GM12878 (cell line): Measurements from ENCODE around the gene DNAJB14. TPM values are rescaled to one million over a fixed set of nuclear protein-coding genes. Genes with fewer than 3 reads are reported as not detected.

Source experiments
- BHLHE40 ChIP-seq, 2 experiments: fragments of 450-650 bp in 1 of 2; IDR thresholded peaks; 2 replicates each; pipeline ENCODE4 v1.6.1; 2011 to 2017; ENCODE audit warnings: low read depth in 2 of 2, borderline replicate concordance in 1 of 2, improper control_type of control experiment in 1 of 2, low read length in 1 of 2, mild to moderate bottlenecking in 1 of 2
- BRCA1 ChIP-seq: IDR thresholded peaks from 2 replicates; pipeline ENCODE4 v1.6.1; 2011; ENCODE audit warnings: low read depth, low read length, improper control_type of control experiment
- CHD1 ChIP-seq: IDR thresholded peaks from 2 replicates; pipeline ENCODE4 v1.6.1; 2012; ENCODE audit warnings: low read depth, low read length, improper control_type of control experiment
- CHD2 ChIP-seq: IDR thresholded peaks from 2 replicates; pipeline ENCODE4 v1.6.1; 2011; ENCODE audit warnings: low read depth, low read length, improper control_type of control experiment, borderline replicate concordance
- FOXK2 ChIP-seq: fragments of 450-650 bp; IDR thresholded peaks from 2 replicates; pipeline ENCODE4 v1.6.1; 2017; ENCODE audit warnings: mild to moderate bottlenecking, moderate library complexity
- MXI1 ChIP-seq: fragments of 150-350 bp; IDR thresholded peaks from 2 replicates; pipeline ENCODE4 v1.6.1; 2011; ENCODE audit warnings: low read depth, mild to moderate bottlenecking, inconsistent platforms, low read length, improper control_type of control experiment
- MYC ChIP-seq: IDR thresholded peaks from 2 replicates; pipeline ENCODE4 v1.6.1; 2011; ENCODE audit warnings: mild to moderate bottlenecking, low read length, moderate library complexity, inconsistent platforms; ENCODE audit not compliant: insufficient read depth, insufficient replicate concordance, insufficient read length, severe bottlenecking
- POLR2A ChIP-seq: IDR thresholded peaks from 2 replicates; pipeline ENCODE4 v1.6.1; 2011; ENCODE audit warnings: low read depth, mild to moderate bottlenecking, low read length
- RUNX3 ChIP-seq: IDR thresholded peaks from 2 replicates; pipeline ENCODE4 v1.6.1; 2012; ENCODE audit warnings: low read length, inconsistent platforms
- SMAD5 ChIP-seq: IDR thresholded peaks from 2 replicates; pipeline ENCODE4 v1.6.1; 2016; ENCODE audit warnings: antibody characterized with exemption, low read depth
- SMC3 ChIP-seq: IDR thresholded peaks from 2 replicates; pipeline ENCODE4 v1.6.1; 2011; ENCODE audit warnings: low read length, improper control_type of control experiment, borderline replicate concordance
- SREBF1 ChIP-seq: IDR thresholded peaks from 2 replicates; pipeline ENCODE4 v1.6.1; 2012; ENCODE audit warnings: mild to moderate bottlenecking, low read length
- TARDBP ChIP-seq: IDR thresholded peaks from 2 replicates; pipeline ENCODE4 v1.6.1; 2016; ENCODE audit warnings: borderline replicate concordance
- ZNF207 ChIP-seq: fragments of 450-650 bp; IDR thresholded peaks from 2 replicates; pipeline ENCODE4 v1.6.1; 2014; ENCODE audit warnings: antibody characterized with exemption, mild to moderate bottlenecking, borderline replicate concordance
- ZNF24 ChIP-seq: fragments of 450-650 bp; IDR thresholded peaks from 2 replicates; pipeline ENCODE4 v1.6.1; 2017; ENCODE audit warnings: antibody characterized with exemption, mild to moderate bottlenecking
- ZNF384 ChIP-seq: IDR thresholded peaks from 2 replicates; pipeline ENCODE4 v1.6.1; 2012; ENCODE audit warnings: low read depth, mild to moderate bottlenecking, low read length, improper control_type of control experiment, borderline replicate concordance
- ZZZ3 ChIP-seq: IDR thresholded peaks from 2 replicates; pipeline ENCODE4 v1.6.1; 2011; ENCODE audit warnings: low read depth; ENCODE audit not compliant: control insufficient read depth, insufficient read length
- polyA plus RNA-seq, 11 experiments: library from polyadenylated mRNA; depleted of rRNA in 4 of 11; unstranded in 6 of 11; stranded (reverse) in 5 of 11; fragments of >200 nt; fragmentation: Nextera tagmentation in 4 of 11; fragmentation: Illumina TruSeq in 1 of 11; extraction: Ambion mirVana in 4 of 11; extraction: Trizol in 1 of 11; gene quantifications; 1 replicate in 1 of 11; 2 replicates in 10 of 11; pipeline versions ENCODE4 v1.2.1 to v1.2.3, GENCODE V29; 2011 to 2016; ENCODE audit warnings: inconsistent platforms in 2 of 11, missing spikeins in 2 of 11, low read depth in 1 of 11
- total RNA-seq, 4 experiments: library from RNA; depleted of rRNA in 3 of 4; stranded (reverse); fragments of >200 nt in 3 of 4; fragmentation: Illumina TruSeq in 1 of 4; extraction: Trizol in 1 of 4; gene quantifications; 2 replicates each; pipeline versions ENCODE4 v1.2.1 to v1.2.3, GENCODE V29; 2013 to 2021
- TF ChIP-seq, protein P1 (sequence below): IDR thresholded peaks from 2 replicates; pipeline ENCODE4 v1.6.1; 2012; ENCODE audit warnings: low read depth, low read length, improper control_type of control experiment
- TF ChIP-seq, protein P2 (sequence below): fragments of 450-650 bp; formaldehyde crosslinking; IDR thresholded peaks from 2 replicates; pipeline ENCODE4 v1.4.0; 2020; ENCODE audit warnings: mild to moderate bottlenecking, moderate library complexity
- TF ChIP-seq, protein P3 (sequence below): fragments of 450-650 bp; IDR thresholded peaks from 2 replicates; pipeline ENCODE4 v1.6.1; 2017; ENCODE audit warnings: borderline replicate concordance
- TF ChIP-seq, protein P4 (sequence below): IDR thresholded peaks from 2 replicates; pipeline ENCODE4 v1.6.1; 2011; ENCODE audit warnings: low read depth, low read length, improper control_type of control experiment, borderline replicate concordance
- TF ChIP-seq, protein P5 (sequence below): fragments of 150-350 bp; IDR thresholded peaks from 2 replicates; pipeline ENCODE4 v1.6.1; 2014; ENCODE audit warnings: mild to moderate bottlenecking, low read depth, low read length

The DNAJB14 gene
- total and polyA plus RNA-seq, 10 of the 15 experiments (the other 5 are each of a cell fraction or from before 2014, with no cell fraction given): 9.5 to 49.2 (median 27.8) TPM

DNA sequence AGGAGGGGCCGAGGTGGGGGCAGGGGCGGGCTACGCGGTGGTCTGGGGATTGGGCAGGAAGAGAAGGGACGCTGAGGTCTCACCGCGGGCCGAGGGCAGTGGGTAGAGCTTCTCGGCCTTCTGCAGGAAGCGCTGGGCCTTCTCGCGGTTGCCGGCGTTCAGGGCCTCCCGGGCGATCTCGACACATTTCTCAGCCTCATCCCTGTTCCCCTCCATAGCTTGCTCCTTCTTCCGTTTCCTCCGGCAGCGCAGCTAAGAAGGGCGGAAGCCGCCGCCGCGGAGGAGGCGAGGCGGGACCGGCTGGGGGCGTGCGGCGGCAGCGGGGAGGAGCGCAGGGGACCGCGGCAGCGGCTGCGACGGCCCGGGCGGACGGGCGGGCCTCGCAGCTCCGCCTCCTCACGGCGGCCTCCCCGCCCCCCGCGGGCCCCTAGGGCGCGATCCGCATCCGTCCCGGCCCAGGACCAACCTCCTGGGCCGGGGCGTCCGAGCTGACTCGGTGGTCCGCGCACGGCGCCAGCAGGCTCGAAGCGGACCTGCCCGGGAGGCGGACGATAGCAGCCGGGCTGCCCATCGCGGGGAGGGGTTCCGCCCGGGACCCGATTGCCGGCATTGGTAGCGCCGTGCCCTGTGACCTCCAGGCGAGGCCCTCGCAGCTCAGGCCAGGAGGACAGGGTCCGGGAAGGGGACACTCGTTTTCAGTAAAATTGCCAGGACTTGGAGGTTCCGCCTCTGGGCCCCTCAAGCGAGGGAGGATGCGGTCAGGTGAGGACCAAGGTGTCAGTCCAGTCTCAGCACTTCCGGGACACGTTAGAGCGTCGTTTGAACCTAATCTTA lies at the start of gene DNAJB14 (continued):
- peak; percentile 61; the same call in 1 of the 2 replicates for TF ChIP-seq SMAD5
- peak; percentile 46; the same call in 1 of the 2 replicates for TF ChIP-seq ZNF207
- TF ChIP-seq FOXK2: no peak
- TF ChIP-seq ZNF24: no peak
- TF ChIP-seq SREBF1: no peak
- no peak for TF ChIP-seq MYC
- TF ChIP-seq BHLHE40 (IDR thresholded peaks at IDR 0.05; ENCODE audit: borderline replicate concordance in 1 of 2, low read depth in 2 of 2, low read length in 1 of 2): peak; percentile 42 to 91; a peak in 3 of 4 replicates
- TF ChIP-seq, protein P1, sequence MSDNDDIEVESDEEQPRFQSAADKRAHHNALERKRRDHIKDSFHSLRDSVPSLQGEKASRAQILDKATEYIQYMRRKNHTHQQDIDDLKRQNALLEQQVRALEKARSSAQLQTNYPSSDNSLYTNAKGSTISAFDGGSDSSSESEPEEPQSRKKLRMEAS: no peak
- peak; percentile 75 for TF ChIP-seq MXI1
- no peak for TF ChIP-seq ZZZ3
- TF ChIP-seq BRCA1: no peak
- TF ChIP-seq, protein P2, sequence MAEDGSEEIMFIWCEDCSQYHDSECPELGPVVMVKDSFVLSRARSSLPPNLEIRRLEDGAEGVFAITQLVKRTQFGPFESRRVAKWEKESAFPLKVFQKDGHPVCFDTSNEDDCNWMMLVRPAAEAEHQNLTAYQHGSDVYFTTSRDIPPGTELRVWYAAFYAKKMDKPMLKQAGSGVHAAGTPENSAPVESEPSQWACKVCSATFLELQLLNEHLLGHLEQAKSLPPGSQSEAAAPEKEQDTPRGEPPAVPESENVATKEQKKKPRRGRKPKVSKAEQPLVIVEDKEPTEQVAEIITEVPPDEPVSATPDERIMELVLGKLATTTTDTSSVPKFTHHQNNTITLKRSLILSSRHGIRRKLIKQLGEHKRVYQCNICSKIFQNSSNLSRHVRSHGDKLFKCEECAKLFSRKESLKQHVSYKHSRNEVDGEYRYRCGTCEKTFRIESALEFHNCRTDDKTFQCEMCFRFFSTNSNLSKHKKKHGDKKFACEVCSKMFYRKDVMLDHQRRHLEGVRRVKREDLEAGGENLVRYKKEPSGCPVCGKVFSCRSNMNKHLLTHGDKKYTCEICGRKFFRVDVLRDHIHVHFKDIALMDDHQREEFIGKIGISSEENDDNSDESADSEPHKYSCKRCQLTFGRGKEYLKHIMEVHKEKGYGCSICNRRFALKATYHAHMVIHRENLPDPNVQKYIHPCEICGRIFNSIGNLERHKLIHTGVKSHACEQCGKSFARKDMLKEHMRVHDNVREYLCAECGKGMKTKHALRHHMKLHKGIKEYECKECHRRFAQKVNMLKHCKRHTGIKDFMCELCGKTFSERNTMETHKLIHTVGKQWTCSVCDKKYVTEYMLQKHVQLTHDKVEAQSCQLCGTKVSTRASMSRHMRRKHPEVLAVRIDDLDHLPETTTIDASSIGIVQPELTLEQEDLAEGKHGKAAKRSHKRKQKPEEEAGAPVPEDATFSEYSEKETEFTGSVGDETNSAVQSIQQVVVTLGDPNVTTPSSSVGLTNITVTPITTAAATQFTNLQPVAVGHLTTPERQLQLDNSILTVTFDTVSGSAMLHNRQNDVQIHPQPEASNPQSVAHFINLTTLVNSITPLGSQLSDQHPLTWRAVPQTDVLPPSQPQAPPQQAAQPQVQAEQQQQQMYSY: 0 out of 2 replicates have a peak, but pooled peaks have one; percentile 52
- TF ChIP-seq CHD1: no peak
- peak; percentile 47; the same call in 1 of the 2 replicates for TF ChIP-seq TARDBP
- TF ChIP-seq, protein P3, sequence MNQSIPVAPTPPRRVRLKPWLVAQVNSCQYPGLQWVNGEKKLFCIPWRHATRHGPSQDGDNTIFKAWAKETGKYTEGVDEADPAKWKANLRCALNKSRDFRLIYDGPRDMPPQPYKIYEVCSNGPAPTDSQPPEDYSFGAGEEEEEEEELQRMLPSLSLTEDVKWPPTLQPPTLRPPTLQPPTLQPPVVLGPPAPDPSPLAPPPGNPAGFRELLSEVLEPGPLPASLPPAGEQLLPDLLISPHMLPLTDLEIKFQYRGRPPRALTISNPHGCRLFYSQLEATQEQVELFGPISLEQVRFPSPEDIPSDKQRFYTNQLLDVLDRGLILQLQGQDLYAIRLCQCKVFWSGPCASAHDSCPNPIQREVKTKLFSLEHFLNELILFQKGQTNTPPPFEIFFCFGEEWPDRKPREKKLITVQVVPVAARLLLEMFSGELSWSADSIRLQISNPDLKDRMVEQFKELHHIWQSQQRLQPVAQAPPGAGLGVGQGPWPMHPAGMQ: no peak
- TF ChIP-seq SMC3: no peak
- TF ChIP-seq RUNX3: peak; percentile 37
- TF ChIP-seq ZNF384: no peak
- TF ChIP-seq, protein P4, sequence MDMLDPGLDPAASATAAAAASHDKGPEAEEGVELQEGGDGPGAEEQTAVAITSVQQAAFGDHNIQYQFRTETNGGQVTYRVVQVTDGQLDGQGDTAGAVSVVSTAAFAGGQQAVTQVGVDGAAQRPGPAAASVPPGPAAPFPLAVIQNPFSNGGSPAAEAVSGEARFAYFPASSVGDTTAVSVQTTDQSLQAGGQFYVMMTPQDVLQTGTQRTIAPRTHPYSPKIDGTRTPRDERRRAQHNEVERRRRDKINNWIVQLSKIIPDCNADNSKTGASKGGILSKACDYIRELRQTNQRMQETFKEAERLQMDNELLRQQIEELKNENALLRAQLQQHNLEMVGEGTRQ: no peak
- TF ChIP-seq POLR2A: peak; percentile 92
- TF ChIP-seq, protein P5, sequence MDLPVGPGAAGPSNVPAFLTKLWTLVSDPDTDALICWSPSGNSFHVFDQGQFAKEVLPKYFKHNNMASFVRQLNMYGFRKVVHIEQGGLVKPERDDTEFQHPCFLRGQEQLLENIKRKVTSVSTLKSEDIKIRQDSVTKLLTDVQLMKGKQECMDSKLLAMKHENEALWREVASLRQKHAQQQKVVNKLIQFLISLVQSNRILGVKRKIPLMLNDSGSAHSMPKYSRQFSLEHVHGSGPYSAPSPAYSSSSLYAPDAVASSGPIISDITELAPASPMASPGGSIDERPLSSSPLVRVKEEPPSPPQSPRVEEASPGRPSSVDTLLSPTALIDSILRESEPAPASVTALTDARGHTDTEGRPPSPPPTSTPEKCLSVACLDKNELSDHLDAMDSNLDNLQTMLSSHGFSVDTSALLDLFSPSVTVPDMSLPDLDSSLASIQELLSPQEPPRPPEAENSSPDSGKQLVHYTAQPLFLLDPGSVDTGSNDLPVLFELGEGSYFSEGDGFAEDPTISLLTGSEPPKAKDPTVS: no peak
- no peak; the same call in 1 of the 2 replicates for TF ChIP-seq CHD2
